ENCODE measurements around the gene GLI3. TPM values are rescaled to one million over a fixed set of nuclear protein-coding genes. Genes with fewer than 3 reads are reported as not detected.

The GLI3 gene
- total and polyA plus RNA-seq, 10 of the 15 experiments (the other 5 are each of a cell fraction or from before 2014, with no cell fraction given): 0.01 TPM; not detected in 8

DNA sequence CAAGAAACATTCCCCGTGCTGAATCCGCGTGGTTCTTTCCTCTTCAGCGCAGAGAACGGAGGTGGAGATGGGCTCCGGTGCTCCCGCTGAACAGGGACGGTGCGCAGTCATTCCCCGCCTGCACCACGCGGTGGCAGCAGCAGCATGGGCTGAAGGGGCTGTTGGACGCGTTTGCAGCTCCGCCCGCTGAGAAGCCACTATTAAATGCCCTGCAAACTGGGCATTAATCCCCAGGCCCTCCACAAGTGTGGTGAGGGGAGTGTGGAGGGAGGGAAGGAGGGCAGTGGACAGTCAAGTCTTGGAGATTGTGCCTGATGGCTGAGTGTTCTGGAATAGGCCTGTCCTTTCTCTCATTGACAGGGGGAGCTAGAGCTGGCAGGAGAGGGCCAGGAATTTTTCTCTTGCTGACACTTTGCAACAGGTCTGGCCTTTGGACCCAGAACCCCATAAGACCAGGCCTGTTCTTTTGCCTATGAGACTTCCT, 293.9 kb downstream of the GLI3 start (continued):
- TF ChIP-seq ESRRA (IDR thresholded peaks at IDR 0.05; ENCODE audit: low read length): no peak
- TF ChIP-seq MYC (IDR thresholded peaks at IDR 0.05; ENCODE audit: insufficient read depth, insufficient read length, insufficient replicate concordance, low read length, severe bottlenecking): no peak
- no peak for TF ChIP-seq GABPA (IDR thresholded peaks at IDR 0.05; ENCODE audit: low read depth)
- 0 out of 2 replicates have a peak, but pooled peaks have one; percentile 11 for TF ChIP-seq CREM (IDR thresholded peaks at IDR 0.05; ENCODE audit: low read depth)
- 0 out of 2 replicates have a peak, but pooled peaks have one; percentile 29 for TF ChIP-seq YY1 (IDR thresholded peaks at IDR 0.05; ENCODE audit: low read depth, low read length)
- peak; percentile 73 for TF ChIP-seq RB1 (IDR thresholded peaks at IDR 0.05; ENCODE audit: borderline replicate concordance)
- no peak for TF ChIP-seq CHD4 (IDR thresholded peaks at IDR 0.05)
- 0 out of 2 replicates have a peak, but pooled peaks have one; percentile 14 for TF ChIP-seq PAX5 (IDR thresholded peaks at IDR 0.05; ENCODE audit: borderline replicate concordance, low read depth, low read length)

- FAIRE-seq (no peak), ATAC-seq (peak; percentile 5; the same call in 2 of the 3 replicates), DNase-seq (ENCODE audit: low read depth, low spot score) (no peak)
- H4K20me1 ChIP-seq (ENCODE audit: control insufficient read depth, insufficient read depth): no peaks in the 10 kb centered on the region
- no peak overlapping the region; the same call in 1 of the 2 replicates for H2AFZ ChIP-seq (ENCODE audit: control insufficient read depth, low read depth, low read length)
- intact Hi-C loops (cut with micrococcal nuclease; ENCODE audit: unreplicated experiment): loop anchor here (2.0 to 5.0 kb wide), 3 partner anchors 900 to 1895 kb away; no protein-coding TSS in a partner anchor
- CTCF ChIA-PET: interaction anchor here (0.6 to 8.8 kb wide), 45 partner anchors 7 to 1901 kb away, joined by 3 to 89 read pairs (median 3); partner anchors contain the start of gene STK17A
- no TSS peak for BruUV-seq (replicated peaks)
- no peaks in the 10 kb centered on the region for H3K79me2 ChIP-seq (ENCODE audit: control insufficient read depth, insufficient read depth, low read length)
- H3K36me3 ChIP-seq (ENCODE audit: control insufficient read depth in 2 of 2, insufficient read depth in 2 of 2, low read length in 1 of 2): no peaks in the 10 kb centered on the region
- POLR2A ChIA-PET: no interaction called here
- in situ Hi-C loops (cut with MboI): loop anchor here (10.0 to 25.0 kb wide), 2 partner anchors 902 to 1895 kb away; no protein-coding TSS in a partner anchor
- no peak overlapping the region for H3K27ac ChIP-seq (ENCODE audit: control insufficient read depth, insufficient read depth)
- H3K9ac ChIP-seq (ENCODE audit: control insufficient read depth, insufficient read depth, low read length): no peak overlapping the region
- H3K4me2 ChIP-seq (ENCODE audit: control insufficient read depth, insufficient read depth): no peak overlapping the region
- 68% methylated on average over 22 of the region's 23 CpGs for WGBS (ENCODE audit: insufficient coverage, insufficient replicate concordance, low lambda C conversion rate, missing lambda C conversion rate)
- 0 out of 4 replicates have a peak, but pooled peaks cover 0 to 2% of the 10 kb centered on the region in 2 experiments for H3K27me3 ChIP-seq (replicated peaks in 1 of 2; ENCODE audit: control insufficient read depth in 2 of 2, insufficient read depth in 2 of 2, low read length in 1 of 2)
- RAD21 ChIA-PET (ENCODE audit: unreplicated experiment): interaction anchor here (0.7 to 1.9 kb wide), 17 partner anchors 8 to 1492 kb away, joined by 3 to 7 read pairs (median 4); no protein-coding TSS in a partner anchor
- SMC1A ChIA-PET (ENCODE audit: uncharacterized antibody, unreplicated experiment): interaction anchor here (0.9 to 1.9 kb wide), 7 partner anchors 9 to 1894 kb away, joined by 3 to 13 read pairs (median 4); no protein-coding TSS in a partner anchor
- no peaks in the 10 kb centered on the region for H3K9me3 ChIP-seq (replicated peaks; ENCODE audit: control insufficient read depth, insufficient read depth, low read length)
- H3K4me1 ChIP-seq (ENCODE audit: control insufficient read depth, insufficient read depth, low read length): no peaks in the 10 kb centered on the region
- TF ChIP-seq SMC3 (IDR thresholded peaks at IDR 0.05; ENCODE audit: borderline replicate concordance, low read length) (no peak), NR2C1 (IDR thresholded peaks at IDR 0.05) (no peak), NFYA (IDR thresholded peaks at IDR 0.05; ENCODE audit: borderline replicate concordance, low read depth, low read length) (no peak), EZH2 (IDR thresholded peaks at IDR 0.05; ENCODE audit: borderline replicate concordance, control insufficient read depth, low read depth, low read length) (no peak), CBX5 (IDR thresholded peaks at IDR 0.05; ENCODE audit: low read depth) (no peak)
- TF ChIP-seq, protein P1, sequence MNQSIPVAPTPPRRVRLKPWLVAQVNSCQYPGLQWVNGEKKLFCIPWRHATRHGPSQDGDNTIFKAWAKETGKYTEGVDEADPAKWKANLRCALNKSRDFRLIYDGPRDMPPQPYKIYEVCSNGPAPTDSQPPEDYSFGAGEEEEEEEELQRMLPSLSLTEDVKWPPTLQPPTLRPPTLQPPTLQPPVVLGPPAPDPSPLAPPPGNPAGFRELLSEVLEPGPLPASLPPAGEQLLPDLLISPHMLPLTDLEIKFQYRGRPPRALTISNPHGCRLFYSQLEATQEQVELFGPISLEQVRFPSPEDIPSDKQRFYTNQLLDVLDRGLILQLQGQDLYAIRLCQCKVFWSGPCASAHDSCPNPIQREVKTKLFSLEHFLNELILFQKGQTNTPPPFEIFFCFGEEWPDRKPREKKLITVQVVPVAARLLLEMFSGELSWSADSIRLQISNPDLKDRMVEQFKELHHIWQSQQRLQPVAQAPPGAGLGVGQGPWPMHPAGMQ (IDR thresholded peaks at IDR 0.05; ENCODE audit: borderline replicate concordance): no peak
- no peak overlapping the region for H3K4me3 ChIP-seq
Observed at GRCh38 chr7:41942468-41943093, 294.4 kb downstream of the GLI3 start.

Measured in GM12878 (cell line).